Glutamatergic neuron (in vitro differentiated cells): ENCODE measurements around the gene DDX4. TPM values are rescaled to one million over a fixed set of nuclear protein-coding genes. Genes with fewer than 3 reads are reported as not detected.

ENCODE experiments used
- DNase-seq: peaks from one replicate; pipeline ENCODE4 v3.0.0; 2022
- H3K27ac Mint-ChIP-seq: one replicate; pipeline ENCODE4 v1.8.0; 2020; ENCODE audit warnings: mild to moderate bottlenecking, mixed read lengths, inconsistent platforms; ENCODE audit not compliant: unreplicated experiment
- H3K27me3 Mint-ChIP-seq: one replicate; pipeline ENCODE4 v1.8.0; 2020; ENCODE audit warnings: mild to moderate bottlenecking, moderate library complexity, mixed read lengths, inconsistent platforms; ENCODE audit not compliant: unreplicated experiment
- H3K36me3 Mint-ChIP-seq: one replicate; pipeline ENCODE4 v1.8.0; 2020; ENCODE audit warnings: mild to moderate bottlenecking, mixed read lengths, inconsistent platforms; ENCODE audit not compliant: unreplicated experiment
- H3K4me1 Mint-ChIP-seq: one replicate; pipeline ENCODE4 v1.8.0; 2020; ENCODE audit warnings: mild to moderate bottlenecking, low read depth, mixed read lengths, inconsistent platforms; ENCODE audit not compliant: unreplicated experiment
- H3K4me3 Mint-ChIP-seq: one replicate; pipeline ENCODE4 v1.8.0; 2020; ENCODE audit warnings: mild to moderate bottlenecking, mixed read lengths, inconsistent platforms; ENCODE audit not compliant: unreplicated experiment
- H3K9me3 Mint-ChIP-seq: one replicate; pipeline ENCODE4 v1.8.0; 2020; ENCODE audit warnings: mild to moderate bottlenecking, moderate library complexity, mixed read lengths, inconsistent platforms; ENCODE audit not compliant: unreplicated experiment
- CTCF ChIP-seq: fragments of 200-600 bp; sonication (generic); IDR thresholded peaks from one replicate; pipeline ENCODE4 v1.5.0; 2021; ENCODE audit not compliant: partially characterized antibody, unreplicated experiment
- total RNA-seq: library from RNA; stranded (reverse); fragmentation: NEBNext Ultra II Directional; extraction: Animal tissue kit (Norgen Biotek cat#: 25700); gene quantifications from one replicate; pipeline ENCODE4 v1.2.1, GENCODE V29; 2021; ENCODE audit not compliant: unreplicated experiment

DDX4 gene
- total RNA-seq, 1 donor from 2014 or later, result 0.27 TPM

DNA sequence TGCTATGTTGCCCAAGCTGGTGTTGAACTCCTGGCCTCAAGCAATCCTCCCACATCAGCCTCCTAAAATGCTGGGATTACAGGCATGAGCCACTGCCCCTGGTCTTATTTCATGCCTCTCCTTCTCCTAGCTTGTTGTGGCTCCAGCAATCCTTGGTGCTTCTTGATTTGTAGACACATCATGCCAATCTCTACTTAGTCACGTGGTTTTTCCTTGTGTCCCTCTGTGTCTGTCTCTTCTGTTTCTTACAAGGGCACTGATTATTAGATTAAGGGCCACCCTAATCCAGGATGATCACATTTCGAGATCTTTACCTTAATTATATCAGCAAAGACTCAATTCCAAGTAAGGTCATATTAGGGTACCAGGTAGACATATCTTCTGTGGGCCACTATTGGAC is 104.1 kb downstream of the DDX4 start:
- no peak for DNase-seq
- Mint-ChIP-seq H3K27me3 (peaks cover 1% of the 10 kb centered on the region), H3K4me1 (no peaks in the 10 kb centered on the region), H3K4me3 (no peak overlapping the region), H3K36me3 (no peaks in the 10 kb centered on the region), H3K27ac (no peak overlapping the region), H3K9me3 (peaks cover 5% of the 10 kb centered on the region)
- no peak for TF ChIP-seq CTCF

GRCh38 chr5:55847837-55848236 is 110.0 kb downstream of the DDX4 start:
- Mint-ChIP-seq H3K4me3 (no peak overlapping the region), H3K27me3 (no peaks in the 10 kb centered on the region), H3K27ac (no peak overlapping the region), H3K9me3 (peaks cover 1% of the 10 kb centered on the region), H3K4me1 (no peaks in the 10 kb centered on the region), H3K36me3 (no peaks in the 10 kb centered on the region)
- no peak for DNase-seq
- no peak for TF ChIP-seq CTCF

- no peaks in the 10 kb centered on the region for H3K9me3 Mint-ChIP-seq
- no peak overlapping the region for H3K4me3 Mint-ChIP-seq
Measured at GRCh38 chr5:55848783-55849182, 110.9 kb downstream of the DDX4 start.

DNA sequence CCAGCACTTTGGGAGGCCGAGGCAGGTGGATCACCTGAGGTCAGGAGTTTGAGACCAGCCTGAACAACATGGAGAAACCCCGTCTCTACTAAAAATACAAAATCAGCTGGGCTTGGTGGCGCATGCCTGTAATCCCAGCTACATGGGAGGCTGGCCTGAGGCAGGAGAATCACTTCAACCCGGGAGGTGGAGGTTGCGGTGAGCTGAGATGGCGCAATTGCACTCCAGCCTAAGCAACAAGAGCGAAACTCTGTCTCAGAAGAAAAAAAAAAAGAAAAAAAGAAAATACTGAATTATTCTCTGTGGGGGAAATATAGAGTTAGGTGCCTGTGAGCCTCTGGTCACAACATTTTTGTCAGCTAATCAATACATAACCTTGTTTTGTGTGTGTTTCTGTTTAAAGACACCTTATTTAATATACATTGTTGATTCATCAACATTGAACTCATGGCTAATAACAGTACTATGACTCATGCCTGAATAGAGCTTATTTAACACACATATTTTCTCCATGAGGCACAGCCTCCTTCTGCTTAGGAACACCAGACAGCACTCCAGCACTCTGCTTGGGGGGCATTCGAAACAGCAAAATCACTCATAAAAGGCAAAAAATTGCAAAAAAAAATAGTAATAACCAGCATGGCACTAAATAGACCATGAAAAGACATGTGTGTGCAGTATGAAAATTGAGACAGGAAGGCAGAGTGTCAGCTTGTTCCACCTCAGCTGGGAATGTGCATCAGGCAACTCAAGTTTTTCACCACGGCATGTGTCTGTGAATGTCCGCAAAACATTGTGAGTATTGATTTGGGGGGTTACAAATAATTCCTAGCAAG is 113.2 kb downstream of the DDX4 start, which contains the start of gene IL31RA:
Gene IL31RA (plus strand): TSS at position 519 of the 836 bp plus-strand sequence. CDS start 214 bp downstream, at position 733.
- Mint-ChIP-seq H3K27ac (no peak within 1 kb of the TSS), H3K4me3 (no peak within 1 kb of the TSS), H3K36me3 (no peaks in the 10 kb centered on the region), H3K4me1 (no peaks in the 10 kb centered on the region), H3K27me3 (no peaks in the 10 kb centered on the region), H3K9me3 (no peaks in the 10 kb centered on the region)
- no peak for DNase-seq
- TF ChIP-seq CTCF, result no peak

More at GRCh38 chr5:55848783-55849182, 110.9 kb downstream of the DDX4 start:
- H3K27me3 Mint-ChIP-seq, result no peaks in the 10 kb centered on the region
- no peaks in the 10 kb centered on the region for H3K4me1 Mint-ChIP-seq
- no peaks in the 10 kb centered on the region for H3K36me3 Mint-ChIP-seq
- no peak overlapping the region for H3K27ac Mint-ChIP-seq
- TF ChIP-seq CTCF, result no peak
- DNase-seq, result no peak

DNA sequence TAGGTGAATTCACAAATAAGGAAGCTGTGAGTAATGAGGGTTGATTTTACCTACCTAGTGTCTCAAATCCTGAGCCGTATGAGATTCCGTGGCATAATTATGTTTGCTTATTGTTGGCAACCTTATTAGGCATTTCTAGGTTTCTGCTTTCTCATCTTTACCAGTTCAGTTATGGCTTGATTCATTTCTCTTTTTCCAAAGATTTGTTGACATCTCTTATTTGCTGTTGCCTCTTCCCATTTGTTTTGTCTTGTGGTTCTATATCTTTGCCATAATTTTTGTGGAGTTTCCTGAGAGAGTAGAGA is 113.8 kb downstream of the DDX4 start:
- Mint-ChIP-seq H3K4me1 (no peaks in the 10 kb centered on the region), H3K9me3 (no peaks in the 10 kb centered on the region), H3K27ac (no peak overlapping the region), H3K36me3 (no peaks in the 10 kb centered on the region), H3K27me3 (no peaks in the 10 kb centered on the region), H3K4me3 (no peak overlapping the region)
- no peak for DNase-seq
- TF ChIP-seq CTCF, result no peak
